ENCODE measurements around the gene CCDC77. TPM values are rescaled to one million over a fixed set of nuclear protein-coding genes. Genes with fewer than 3 reads are reported as not detected.

Gene CCDC77
- total and polyA plus RNA-seq, 10 of the 15 experiments (the other 5 are each of a cell fraction or from before 2014, with no cell fraction given): 8.8 to 22.5 (median 15.8) TPM

DNA sequence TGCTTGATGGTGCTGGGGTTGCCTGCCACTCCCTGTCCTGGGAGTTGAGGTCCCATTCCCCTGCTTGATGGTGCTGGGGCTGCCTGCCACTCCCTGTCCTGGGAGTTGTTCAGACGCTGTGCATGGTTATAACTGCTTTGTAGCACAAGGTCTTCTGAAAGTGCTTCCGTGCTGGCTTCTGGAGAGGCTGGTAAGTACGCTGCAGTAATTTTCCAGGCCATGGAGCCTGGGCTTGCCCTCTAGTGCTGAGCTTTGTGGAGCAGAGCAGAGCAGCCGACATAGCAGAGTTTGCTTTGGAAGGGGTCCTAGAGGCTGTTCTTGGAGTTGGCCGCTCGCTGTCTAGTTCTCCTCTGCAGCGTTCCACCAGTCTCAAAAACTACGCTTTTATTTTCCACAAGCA lies 64.6 kb downstream of the CCDC77 start:
- H3K79me2 ChIP-seq (ENCODE audit: control insufficient read depth, insufficient read depth, low read length): no peaks in the 10 kb centered on the region
- no TSS peak for BruUV-seq (replicated peaks)
- RAD21 ChIA-PET (ENCODE audit: unreplicated experiment): no interaction called here
- DNase-seq (ENCODE audit: low read depth, low spot score): no peak
- no peak overlapping the region for H3K9ac ChIP-seq (ENCODE audit: control insufficient read depth, insufficient read depth, low read length)
- H3K4me2 ChIP-seq (ENCODE audit: control insufficient read depth, insufficient read depth): no peak overlapping the region
- in situ Hi-C loops (cut with MboI) (no loop called here), intact Hi-C loops (cut with micrococcal nuclease; ENCODE audit: unreplicated experiment) (no loop called here)
- no peak for FAIRE-seq
- POLR2A ChIA-PET: no interaction called here
- no peak overlapping the region for H3K4me3 ChIP-seq
- SMC1A ChIA-PET (ENCODE audit: uncharacterized antibody, unreplicated experiment): no interaction called here
- no peaks in the 10 kb centered on the region for H3K9me3 ChIP-seq (replicated peaks; ENCODE audit: control insufficient read depth, insufficient read depth, low read length)
- no peak for TF ChIP-seq RAD51 (IDR thresholded peaks at IDR 0.05)
- no peak overlapping the region for H3K27ac ChIP-seq (ENCODE audit: control insufficient read depth, insufficient read depth)
- no peaks in the 10 kb centered on the region for H3K36me3 ChIP-seq (ENCODE audit: control insufficient read depth in 2 of 2, insufficient read depth in 2 of 2, low read length in 1 of 2)
- peaks cover 1 to 4% of the 10 kb centered on the region in 2 experiments for H3K27me3 ChIP-seq (replicated peaks in 1 of 2; ENCODE audit: control insufficient read depth in 2 of 2, insufficient read depth in 2 of 2, low read length in 1 of 2)
- no peaks in the 10 kb centered on the region for H3K4me1 ChIP-seq (ENCODE audit: control insufficient read depth, insufficient read depth, low read length)
- no peaks in the 10 kb centered on the region for H4K20me1 ChIP-seq (ENCODE audit: control insufficient read depth, insufficient read depth)
- ATAC-seq: no peak
- no peak overlapping the region for H2AFZ ChIP-seq (ENCODE audit: control insufficient read depth, low read depth, low read length)
- CTCF ChIA-PET: no interaction called here
- 72% methylated on average over 8 of the region's 8 CpGs for WGBS (ENCODE audit: insufficient coverage, insufficient replicate concordance, low lambda C conversion rate, missing lambda C conversion rate)

DNA sequence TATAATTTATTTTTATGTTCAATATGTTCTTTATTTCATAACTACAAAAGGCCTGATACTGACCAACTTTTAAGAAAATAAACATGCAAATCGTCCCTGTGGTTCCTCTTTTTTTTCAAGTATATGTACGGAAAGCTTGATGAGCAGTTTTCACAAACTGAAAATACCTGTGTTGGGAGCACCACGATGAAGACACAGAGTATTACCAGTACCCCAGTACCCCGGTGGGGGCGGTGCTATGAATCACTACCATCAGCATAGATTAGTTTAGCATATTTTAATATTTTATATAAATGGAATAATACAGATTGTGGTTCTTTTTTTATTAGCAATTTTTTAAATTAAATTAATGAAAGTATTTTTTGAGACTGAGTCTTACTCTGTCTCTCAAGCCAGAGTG lies 65.3 kb downstream of the CCDC77 start:
- no peak overlapping the region for H3K4me3 ChIP-seq
- no TSS peak for BruUV-seq (replicated peaks)
- no peak overlapping the region for H3K4me2 ChIP-seq (ENCODE audit: control insufficient read depth, insufficient read depth)
- in situ Hi-C loops (cut with MboI): no loop called here
- no peak overlapping the region for H3K9ac ChIP-seq (ENCODE audit: control insufficient read depth, insufficient read depth, low read length)
- FAIRE-seq (no peak), DNase-seq (ENCODE audit: low read depth, low spot score) (no peak), ATAC-seq (no peak)
- RAD21 ChIA-PET (ENCODE audit: unreplicated experiment): no interaction called here
- no peaks in the 10 kb centered on the region for H3K4me1 ChIP-seq (ENCODE audit: control insufficient read depth, insufficient read depth, low read length)
- H4K20me1 ChIP-seq (ENCODE audit: control insufficient read depth, insufficient read depth): no peaks in the 10 kb centered on the region
- TF ChIP-seq RB1 (IDR thresholded peaks at IDR 0.05; ENCODE audit: borderline replicate concordance): no peak
- TF ChIP-seq, protein P1, sequence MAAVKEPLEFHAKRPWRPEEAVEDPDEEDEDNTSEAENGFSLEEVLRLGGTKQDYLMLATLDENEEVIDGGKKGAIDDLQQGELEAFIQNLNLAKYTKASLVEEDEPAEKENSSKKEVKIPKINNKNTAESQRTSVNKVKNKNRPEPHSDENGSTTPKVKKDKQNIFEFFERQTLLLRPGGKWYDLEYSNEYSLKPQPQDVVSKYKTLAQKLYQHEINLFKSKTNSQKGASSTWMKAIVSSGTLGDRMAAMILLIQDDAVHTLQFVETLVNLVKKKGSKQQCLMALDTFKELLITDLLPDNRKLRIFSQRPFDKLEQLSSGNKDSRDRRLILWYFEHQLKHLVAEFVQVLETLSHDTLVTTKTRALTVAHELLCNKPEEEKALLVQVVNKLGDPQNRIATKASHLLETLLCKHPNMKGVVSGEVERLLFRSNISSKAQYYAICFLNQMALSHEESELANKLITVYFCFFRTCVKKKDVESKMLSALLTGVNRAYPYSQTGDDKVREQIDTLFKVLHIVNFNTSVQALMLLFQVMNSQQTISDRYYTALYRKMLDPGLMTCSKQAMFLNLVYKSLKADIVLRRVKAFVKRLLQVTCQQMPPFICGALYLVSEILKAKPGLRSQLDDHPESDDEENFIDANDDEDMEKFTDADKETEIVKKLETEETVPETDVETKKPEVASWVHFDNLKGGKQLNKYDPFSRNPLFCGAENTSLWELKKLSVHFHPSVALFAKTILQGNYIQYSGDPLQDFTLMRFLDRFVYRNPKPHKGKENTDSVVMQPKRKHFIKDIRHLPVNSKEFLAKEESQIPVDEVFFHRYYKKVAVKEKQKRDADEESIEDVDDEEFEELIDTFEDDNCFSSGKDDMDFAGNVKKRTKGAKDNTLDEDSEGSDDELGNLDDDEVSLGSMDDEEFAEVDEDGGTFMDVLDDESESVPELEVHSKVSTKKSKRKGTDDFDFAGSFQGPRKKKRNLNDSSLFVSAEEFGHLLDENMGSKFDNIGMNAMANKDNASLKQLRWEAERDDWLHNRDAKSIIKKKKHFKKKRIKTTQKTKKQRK (IDR thresholded peaks at IDR 0.05; ENCODE audit: low read depth, low read length): no peak
- no peak for TF ChIP-seq CBX3 (IDR thresholded peaks at IDR 0.05; ENCODE audit: borderline replicate concordance, low read depth)
- TF ChIP-seq TBL1XR1 (IDR thresholded peaks at IDR 0.05; ENCODE audit: low read depth, low read length): no peak
- TF ChIP-seq KAT2A (conservative IDR thresholded peaks at IDR 0.05; ENCODE audit: control insufficient read depth, low read depth, low read length): no peak
- TF ChIP-seq BMI1 (IDR thresholded peaks at IDR 0.05; ENCODE audit: borderline replicate concordance): no peak
- no peak for TF ChIP-seq YBX1 (IDR thresholded peaks at IDR 0.05)
- TF ChIP-seq RBBP5 (conservative IDR thresholded peaks at IDR 0.05): no peak
- TF ChIP-seq HDGF (IDR thresholded peaks at IDR 0.05): no peak
- no peak for TF ChIP-seq PAX5 (IDR thresholded peaks at IDR 0.05; ENCODE audit: borderline replicate concordance, low read depth, low read length)
- no peak for TF ChIP-seq MYB (IDR thresholded peaks at IDR 0.05; ENCODE audit: borderline replicate concordance, low read depth, low read length)
- TF ChIP-seq EED (IDR thresholded peaks at IDR 0.05; ENCODE audit: low read depth): no peak
- no peak overlapping the region for H2AFZ ChIP-seq (ENCODE audit: control insufficient read depth, low read depth, low read length)
- SMC1A ChIA-PET (ENCODE audit: uncharacterized antibody, unreplicated experiment): interaction anchor here (1.1 kb wide), 1 partner anchor 36 kb away, joined by 3 read pairs; no protein-coding TSS in a partner anchor
- CTCF ChIA-PET: interaction anchor here (0.8 to 0.9 kb wide), 3 partner anchors 11 to 82 kb away, joined by 3 read pairs; no protein-coding TSS in a partner anchor
- WGBS (ENCODE audit: insufficient coverage, insufficient replicate concordance, low lambda C conversion rate, missing lambda C conversion rate): 20% methylated on average over 5 of the region's 5 CpGs
- H3K79me2 ChIP-seq (ENCODE audit: control insufficient read depth, insufficient read depth, low read length): no peaks in the 10 kb centered on the region
- H3K9me3 ChIP-seq (replicated peaks; ENCODE audit: control insufficient read depth, insufficient read depth, low read length): no peaks in the 10 kb centered on the region
- intact Hi-C loops (cut with micrococcal nuclease; ENCODE audit: unreplicated experiment): no loop called here
- no peaks in the 10 kb centered on the region for H3K36me3 ChIP-seq (ENCODE audit: control insufficient read depth in 2 of 2, insufficient read depth in 2 of 2, low read length in 1 of 2)
- H3K27me3 ChIP-seq (replicated peaks in 1 of 2; ENCODE audit: control insufficient read depth in 2 of 2, insufficient read depth in 2 of 2, low read length in 1 of 2): peaks cover 0 to 1% of the 10 kb centered on the region in 2 experiments; a peak in 2 of 4 replicates
- POLR2A ChIA-PET: no interaction called here
- H3K27ac ChIP-seq (ENCODE audit: control insufficient read depth, insufficient read depth): no peak overlapping the region

Measured in GM12878 (cell line).